GM23248 (cell line): ENCODE data around the gene ERC2. TPM values are rescaled to one million over a fixed set of nuclear protein-coding genes. Genes with fewer than 3 reads are reported as not detected.

Experiments
- DNase-seq: peaks from one replicate; pipeline ENCODE4 v3.0.0-alpha.2; 2015
- H2AFZ ChIP-seq: fragments of 200-600 bp; sonication (generic); 2 replicates; pipeline ENCODE4 v1.6.1; 2016; ENCODE audit warnings: antibody characterized with exemption
- H3F3A ChIP-seq: fragments of 200-600 bp; sonication (generic); 2 replicates; pipeline ENCODE4 v1.6.1; 2016; ENCODE audit warnings: mild to moderate bottlenecking, antibody characterized with exemption, mixed run types; ENCODE audit not compliant: insufficient read depth
- H3K27ac ChIP-seq: fragments of 200-600 bp; sonication (generic); 2 replicates; pipeline ENCODE4 v1.5.1; 2016; ENCODE audit warnings: mild to moderate bottlenecking
- H3K27me3 ChIP-seq: fragments of 200-600 bp; sonication (generic); replicated peaks from 2 replicates; pipeline ENCODE4 v1.6.1; 2016; ENCODE audit warnings: mild to moderate bottlenecking; ENCODE audit not compliant: insufficient read depth
- H3K36me3 ChIP-seq: fragments of 200-600 bp; sonication (generic); 2 replicates; pipeline ENCODE4 v1.6.1; 2016; ENCODE audit warnings: low read depth, mild to moderate bottlenecking
- H3K4me1 ChIP-seq: fragments of 200-600 bp; sonication (generic); 2 replicates; pipeline ENCODE4 v1.6.1; 2016; ENCODE audit warnings: mild to moderate bottlenecking; ENCODE audit not compliant: insufficient read depth
- H3K4me2 ChIP-seq: fragments of 200-600 bp; sonication (generic); one replicate; pipeline ENCODE4 v1.6.1; 2016; ENCODE audit warnings: mild to moderate bottlenecking; ENCODE audit not compliant: unreplicated experiment
- H3K4me3 ChIP-seq: fragments of 200-600 bp; sonication (generic); 2 replicates; pipeline ENCODE4 v1.5.1; 2016; ENCODE audit warnings: mild to moderate bottlenecking
- H3K79me2 ChIP-seq: fragments of 200-600 bp; sonication (generic); 2 replicates; pipeline ENCODE4 v1.6.1; 2016; ENCODE audit warnings: mild to moderate bottlenecking; ENCODE audit not compliant: insufficient read depth
- H3K9ac ChIP-seq: fragments of 200-600 bp; sonication (generic); 2 replicates; pipeline ENCODE4 v1.6.1; 2016; ENCODE audit warnings: mild to moderate bottlenecking
- H3K9me2 ChIP-seq: fragments of 200-600 bp; sonication (generic); 2 replicates; pipeline ENCODE4 v1.6.1; 2016; ENCODE audit warnings: mixed run types, mild to moderate bottlenecking, moderate library complexity; ENCODE audit not compliant: insufficient read depth
- H3K9me3 ChIP-seq: fragments of 200-600 bp; sonication (generic); one replicate; pipeline ENCODE4 v1.6.1; 2017; ENCODE audit warnings: low read depth
- H4K20me1 ChIP-seq: fragments of 200-600 bp; sonication (generic); 2 replicates; pipeline ENCODE4 v1.6.0; 2016; ENCODE audit not compliant: insufficient read depth
- EZH2 ChIP-seq: fragments of 200-600 bp; sonication (generic); IDR thresholded peaks from 2 replicates; pipeline ENCODE4 v1.6.1; 2018; ENCODE audit warnings: antibody characterized with exemption, mild to moderate bottlenecking; ENCODE audit not compliant: insufficient read depth, poor library complexity, severe bottlenecking
- EZH2phosphoT487 ChIP-seq: fragments of 200-600 bp; sonication (generic); IDR thresholded peaks from 2 replicates; pipeline ENCODE4 v1.6.1; 2018; ENCODE audit warnings: antibody characterized with exemption, moderate library complexity, mild to moderate bottlenecking, low read depth; ENCODE audit not compliant: insufficient read depth
- WGBS, 2 experiments: methylation state at CpG; one replicate each; pipeline ENCODE4 v1.1.6; 2015 to 2017; ENCODE audit warnings: low lambda C conversion rate in 2 of 2, low coverage in 1 of 2; ENCODE audit errors: missing lambda C conversion rate in 2 of 2; 5-methylcytosine and 5-hydroxymethylcytosine counted together
- in situ Hi-C: fragments of 300-500 bp; cut with MboI; formaldehyde crosslinking; loops from 2 replicates; pipeline ENCODE4 v1.15.0; 2020
- polyA plus RNA-seq: library from polyadenylated mRNA; unstranded; fragments of >200 nt; fragmentation: Nextera tagmentation; extraction: Ambion mirVana; gene quantifications from 2 replicates; pipeline ENCODE4 v1.2.1, GENCODE V29; 2016
- total RNA-seq: library from RNA; depleted of rRNA; stranded (reverse); fragments of >200 nt; shearing (Covaris generic); gene quantifications from 2 replicates; pipeline ENCODE4 v1.2.3, GENCODE V29; 2014

The ERC2 gene
- total and polyA plus RNA-seq, 2 experiments from 2014 or later = not detected

DNA sequence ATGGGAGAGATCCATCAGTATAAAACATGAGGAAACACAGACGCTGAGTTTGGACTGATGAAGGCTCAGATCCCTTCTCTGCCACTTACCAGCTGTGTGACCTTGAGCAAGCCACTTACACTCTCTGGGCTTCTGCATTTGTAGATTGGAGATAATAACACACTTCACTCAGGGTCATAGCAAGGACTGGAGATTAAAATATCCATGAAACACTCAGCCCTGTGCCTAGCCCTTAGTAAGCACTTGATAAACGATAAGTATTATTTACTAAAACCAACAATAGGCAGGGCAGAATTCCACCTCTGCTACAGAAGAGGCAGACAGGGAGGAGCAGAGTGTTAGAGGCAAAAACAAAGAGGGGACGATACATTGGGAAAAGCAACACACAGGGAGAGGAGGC is 560.7 kb downstream of the ERC2 start:
- Histone ChIP-seq H3K4me1 (no peaks in the 10 kb centered on the region), H3K4me2 (no peak overlapping the region), H4K20me1 (no peaks in the 10 kb centered on the region), H3K9ac (no peak overlapping the region), H3K27me3 (no peaks in the 10 kb centered on the region; the same call in 1 of the 2 replicates), H3K4me3 (no peak overlapping the region), H3K79me2 (no peaks in the 10 kb centered on the region), H3F3A (no peaks in the 10 kb centered on the region), H3K27ac (no peak overlapping the region), H3K36me3 (no peaks in the 10 kb centered on the region), H3K9me3 (no peaks in the 10 kb centered on the region), H2AFZ (no peak overlapping the region), H3K9me2 (no peaks in the 10 kb centered on the region)
- in situ Hi-C loops = no loop called here
- TF ChIP-seq EZH2 (no peak), EZH2phosphoT487 (no peak)
- WGBS, 2 experiments = 23 to 30% methylated on average over 3 of the region's 3 CpGs
- DNase-seq = no peak

DNA sequence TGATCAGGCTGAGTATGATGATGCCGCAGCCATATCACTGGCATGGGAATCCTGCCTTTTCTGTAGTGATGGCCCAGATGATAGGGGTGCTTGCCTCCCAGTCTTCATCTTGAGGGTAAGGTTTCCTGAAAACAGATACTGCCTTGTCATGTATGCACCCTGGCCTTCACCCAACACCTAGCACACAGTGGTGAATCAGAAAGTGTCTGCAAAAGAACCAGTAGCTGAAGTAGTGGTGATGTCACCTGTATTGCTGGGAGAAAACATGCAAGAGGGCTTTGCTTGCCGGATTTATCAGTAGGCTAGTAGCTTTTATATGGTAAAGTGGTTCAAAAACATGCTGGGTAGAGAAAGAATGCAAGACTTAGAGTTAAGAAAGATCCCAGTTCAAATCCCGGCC is 561.4 kb downstream of the ERC2 start:
- Histone ChIP-seq H3K36me3 (no peaks in the 10 kb centered on the region), H3K27me3 (no peaks in the 10 kb centered on the region; the same call in 1 of the 2 replicates), H3K9me3 (no peaks in the 10 kb centered on the region), H3K4me2 (no peak overlapping the region), H4K20me1 (no peaks in the 10 kb centered on the region), H3K27ac (no peak overlapping the region), H3K9ac (no peak overlapping the region), H3K79me2 (no peaks in the 10 kb centered on the region), H3F3A (no peaks in the 10 kb centered on the region), H2AFZ (no peak overlapping the region), H3K4me3 (no peak overlapping the region), H3K4me1 (no peaks in the 10 kb centered on the region), H3K9me2 (no peaks in the 10 kb centered on the region)
- in situ Hi-C loops = no loop called here
- DNase-seq = peak; percentile 3
- 47 to 58% methylated on average over 3 of the region's 3 CpGs for WGBS, 2 experiments
- TF ChIP-seq EZH2phosphoT487 = no peak
- TF ChIP-seq EZH2 = no peak

GRCh38 chr3:55904716-55905115 is 563.6 kb downstream of the ERC2 start:
- H3K9ac ChIP-seq = no peak overlapping the region
- no peak for DNase-seq
- H3K4me1 ChIP-seq = no peaks in the 10 kb centered on the region
- TF ChIP-seq EZH2phosphoT487 = no peak
- no peak for TF ChIP-seq EZH2
- H3K9me2 ChIP-seq = no peaks in the 10 kb centered on the region
- H3K4me2 ChIP-seq = no peak overlapping the region
- H3F3A ChIP-seq = no peaks in the 10 kb centered on the region
- no peak overlapping the region for H3K4me3 ChIP-seq
- in situ Hi-C loops = no loop called here
- no peaks in the 10 kb centered on the region; the same call in 1 of the 2 replicates for H3K27me3 ChIP-seq
- WGBS, 2 experiments = 9 to 11% methylated on average over 6 of the region's 6 CpGs
- no peaks in the 10 kb centered on the region for H3K36me3 ChIP-seq
- H4K20me1 ChIP-seq = no peaks in the 10 kb centered on the region
- H3K79me2 ChIP-seq = no peaks in the 10 kb centered on the region
- H2AFZ ChIP-seq = no peak overlapping the region
- no peaks in the 10 kb centered on the region for H3K9me3 ChIP-seq
- H3K27ac ChIP-seq = no peak overlapping the region

- Histone ChIP-seq H3K4me3 (no peak overlapping the region), H3K36me3 (no peaks in the 10 kb centered on the region), H3K79me2 (no peaks in the 10 kb centered on the region), H3F3A (no peaks in the 10 kb centered on the region), H3K27ac (no peak overlapping the region), H4K20me1 (no peaks in the 10 kb centered on the region), H3K4me2 (no peak overlapping the region), H3K9me2 (no peaks in the 10 kb centered on the region), H3K9me3 (no peaks in the 10 kb centered on the region), H3K27me3 (no peaks in the 10 kb centered on the region; the same call in 1 of the 2 replicates), H2AFZ (no peak overlapping the region), H3K9ac (no peak overlapping the region), H3K4me1 (no peaks in the 10 kb centered on the region)
- DNase-seq = no peak
- TF ChIP-seq EZH2phosphoT487 = no peak
- no peak for TF ChIP-seq EZH2
- 29 to 39% methylated on average over 3 of the region's 3 CpGs for WGBS, 2 experiments
- in situ Hi-C loops = no loop called here
These were observed 564.6 kb downstream of the ERC2 start for GRCh38 chr3:55903680-55904079.
